Esophagus muscularis mucosa (tissue), 4 donors: ENCODE data around the gene MPIG6B. TPM values are rescaled to one million over a fixed set of nuclear protein-coding genes. Genes with fewer than 3 reads are reported as not detected.

Source experiments
- DNase-seq: peaks from one replicate; pipeline ENCODE4 v3.0.0-alpha.2; 2017; ENCODE audit errors: extremely low spot score
- H3K27ac ChIP-seq, 4 donors: fragments of 200-600 bp; sonication (generic); replicated peaks in 1 of 4; 1 replicate in 3 of 4; 2 replicates in 1 of 4; pipeline ENCODE4 v1.5.1; 2016 to 2019; ENCODE audit warnings: mild to moderate bottlenecking in 1 of 4
- H3K27me3 ChIP-seq, 4 donors: fragments of 200-600 bp; sonication (generic); one replicate each; pipeline versions ENCODE4 v1.5.1 to v1.6.0; 2016 to 2019
- H3K36me3 ChIP-seq, 4 donors: fragments of 200-600 bp; sonication (generic); one replicate each; pipeline ENCODE4 v1.5.1; 2016 to 2019
- H3K4me1 ChIP-seq, 4 donors: fragments of 200-600 bp; sonication (generic); one replicate each; pipeline ENCODE4 v1.5.1; 2016 to 2019
- H3K4me3 ChIP-seq, 4 donors: fragments of 200-600 bp; sonication (generic); 1 replicate in 2 of 4; 2 replicates in 2 of 4; pipeline ENCODE4 v1.5.1; 2016 to 2019; ENCODE audit warnings: mild to moderate bottlenecking in 4 of 4, moderate library complexity in 1 of 4
- H3K9me3 ChIP-seq, 4 donors: fragments of 200-600 bp; sonication (generic); 1 replicate in 3 of 4; 2 replicates in 1 of 4; pipeline ENCODE4 v1.5.1; 2016 to 2019
- CTCF ChIP-seq, 3 experiments: fragments of 200-600 bp in 2 of 3; fragments of 450-650 bp in 1 of 3; sonication (generic) in 2 of 3; IDR thresholded peaks; one replicate each; pipeline ENCODE4 v1.5.1; 2017 to 2019; ENCODE audit warnings: antibody characterized with exemption in 3 of 3, mild to moderate bottlenecking in 2 of 3, moderate library complexity in 1 of 3
- EP300 ChIP-seq: sonication (generic); formaldehyde crosslinking; IDR thresholded peaks from one replicate; pipeline ENCODE4 v1.6.1; 2017; ENCODE audit warnings: antibody characterized with exemption
- POLR2A ChIP-seq: fragments of 450-650 bp; IDR thresholded peaks from one replicate; pipeline ENCODE4 v1.6.1; 2017; ENCODE audit warnings: antibody characterized with exemption, moderate library complexity, mild to moderate bottlenecking, low read depth
- POLR2AphosphoS5 ChIP-seq, 2 donors: sonication (generic); formaldehyde crosslinking; IDR thresholded peaks; one replicate each; pipeline ENCODE4 v1.6.1; 2017; ENCODE audit warnings: antibody characterized with exemption in 2 of 2
- WGBS: methylation state at CpG from one replicate; pipeline ENCODE4 v1.1.5; 2018; 5-methylcytosine and 5-hydroxymethylcytosine counted together
- intact Hi-C: fragments of 100-400 bp; cut with DNase I; formaldehyde crosslinking; loops from one replicate; pipeline ENCODE4 v1.15.1; 2023
- total RNA-seq, 4 donors: library from RNA; depleted of rRNA; stranded (reverse); fragments of >200 nt; gene quantifications; one replicate each; pipeline versions ENCODE4 v1.1.0 to v1.2.1, GENCODE V29; 2016

The MPIG6B gene, protein sequence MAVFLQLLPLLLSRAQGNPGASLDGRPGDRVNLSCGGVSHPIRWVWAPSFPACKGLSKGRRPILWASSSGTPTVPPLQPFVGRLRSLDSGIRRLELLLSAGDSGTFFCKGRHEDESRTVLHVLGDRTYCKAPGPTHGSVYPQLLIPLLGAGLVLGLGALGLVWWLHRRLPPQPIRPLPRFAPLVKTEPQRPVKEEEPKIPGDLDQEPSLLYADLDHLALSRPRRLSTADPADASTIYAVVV
- total RNA-seq, result not detected

DNA sequence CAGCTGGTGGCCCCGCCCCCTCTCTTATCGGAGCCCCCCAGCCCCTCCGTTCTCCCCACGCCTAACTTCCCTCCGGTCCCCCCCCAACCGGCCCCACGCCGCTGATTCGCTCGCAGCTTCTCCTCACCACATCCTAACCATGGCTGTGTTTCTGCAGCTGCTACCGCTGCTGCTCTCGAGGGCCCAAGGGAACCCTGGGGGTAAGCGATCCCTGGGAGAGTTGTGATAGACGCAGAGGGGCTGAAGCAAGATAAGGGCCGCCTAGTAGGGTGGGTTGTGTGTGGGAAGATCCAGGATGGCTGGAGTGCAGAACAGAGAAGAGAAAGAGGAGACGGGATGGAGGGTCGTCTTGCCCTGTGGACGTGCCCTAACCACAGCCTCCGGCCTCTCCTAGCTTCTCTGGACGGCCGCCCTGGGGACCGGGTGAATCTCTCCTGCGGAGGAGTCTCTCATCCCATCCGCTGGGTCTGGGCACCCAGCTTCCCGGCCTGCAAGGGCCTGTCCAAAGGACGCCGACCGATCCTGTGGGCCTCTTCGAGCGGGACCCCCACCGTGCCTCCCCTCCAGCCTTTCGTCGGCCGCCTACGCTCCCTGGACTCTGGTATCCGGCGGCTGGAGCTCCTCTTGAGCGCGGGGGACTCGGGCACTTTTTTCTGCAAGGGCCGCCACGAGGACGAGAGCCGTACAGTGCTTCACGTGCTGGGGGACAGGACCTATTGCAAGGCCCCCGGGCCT lies at the start of gene MPIG6B:
Gene MPIG6B (plus strand): TSS at position 129 of the 735 bp plus-strand sequence. CDS start 11 bp downstream, at position 140.
- TF ChIP-seq EP300, result no peak
- no peak for TF ChIP-seq POLR2AphosphoS5 (IDR thresholded peaks at IDR 0.05)
- TF ChIP-seq CTCF (IDR thresholded peaks at IDR 0.05), result no peak
- TF ChIP-seq POLR2A, result no peak
- H3K4me3 ChIP-seq, result no peak within 1 kb of the TSS

DNA sequence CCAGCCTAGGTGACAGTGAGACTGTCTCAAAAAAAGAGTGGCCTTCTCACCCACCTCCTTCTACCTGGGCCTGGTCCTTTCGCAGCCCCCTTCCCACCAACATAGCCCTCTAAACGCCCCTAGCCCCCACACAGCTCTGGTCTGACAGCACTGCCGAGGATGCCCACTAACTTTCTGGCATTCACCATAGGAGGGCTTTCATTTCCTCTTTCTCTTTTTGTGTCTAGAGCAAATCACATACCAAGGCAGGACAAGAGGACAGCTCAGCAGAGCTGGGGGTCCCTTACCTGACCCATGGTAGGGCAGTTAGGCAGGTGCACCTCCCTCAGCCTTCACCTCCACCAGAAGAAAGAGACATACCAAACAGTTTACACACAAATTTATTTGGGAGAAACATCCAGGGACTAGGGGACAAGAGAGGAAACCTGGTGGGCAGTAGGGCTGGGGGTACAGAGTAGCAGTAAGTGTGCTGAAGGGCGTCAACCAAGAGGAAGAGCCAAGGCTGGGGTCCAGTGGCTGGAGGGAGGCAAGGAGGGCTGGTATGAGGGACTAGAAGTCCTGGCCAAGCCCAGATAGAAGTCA lies 46.8 kb upstream of the MPIG6B start:
- peaks cover 12 to 16% (median 14%) of the 10 kb centered on the region in 4 donors for H3K4me1 ChIP-seq
- intact Hi-C loops, result no loop called here
- WGBS, result 77% methylated on average over 4 of the region's 4 CpGs
- H3K27me3 ChIP-seq, result no peaks in the 10 kb centered on the region
- TF ChIP-seq CTCF (IDR thresholded peaks at IDR 0.05) (no peak), POLR2AphosphoS5 (IDR thresholded peaks at IDR 0.05) (no peak), EP300 (no peak), POLR2A (no peak)
- no peak overlapping the region for H3K27ac ChIP-seq
- no peaks in the 10 kb centered on the region for H3K9me3 ChIP-seq
- H3K4me3 ChIP-seq, result no peak overlapping the region
- H3K36me3 ChIP-seq, result peaks cover 10 to 28% (median 26%) of the 10 kb centered on the region in 4 donors
- no peak for DNase-seq

More for the DNA sequence above, at the start of gene MPIG6B:
- Histone ChIP-seq H3K27me3 (no peaks in the 10 kb centered on the region), H3K9me3 (no peaks in the 10 kb centered on the region), H3K4me1 (peaks cover 6 to 19% (median 17%) of the 10 kb centered on the region in 4 donors), H3K36me3 (peaks cover 17 to 39% (median 26%) of the 10 kb centered on the region in 4 donors), H3K27ac (no peak within 1 kb of the TSS)
- DNase-seq, result no peak
- 78% methylated on average over 46 of the region's 46 CpGs for WGBS
- intact Hi-C loops, result no loop called here

DNA sequence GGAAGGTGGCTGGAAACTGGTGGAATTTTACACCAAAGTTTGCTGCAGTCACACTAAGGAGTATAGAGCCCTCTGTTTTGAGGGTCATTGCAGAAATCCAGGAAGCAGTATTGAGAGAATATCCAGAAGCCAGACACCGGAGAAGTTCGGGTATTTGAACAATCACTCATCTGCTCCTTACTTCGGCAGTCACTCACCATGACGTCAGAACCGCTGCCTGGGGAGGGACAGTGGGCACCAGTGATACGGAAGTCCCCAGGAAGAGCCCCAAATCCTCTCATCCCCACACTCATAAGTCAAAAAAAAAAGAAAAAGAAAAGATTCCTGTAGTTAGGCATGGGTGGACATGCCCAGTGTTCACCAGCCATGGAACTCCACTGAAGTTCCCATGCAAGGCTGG lies 46.3 kb upstream of the MPIG6B start:
- TF ChIP-seq CTCF (IDR thresholded peaks at IDR 0.05) (no peak), POLR2AphosphoS5 (IDR thresholded peaks at IDR 0.05) (no peak)

DNA sequence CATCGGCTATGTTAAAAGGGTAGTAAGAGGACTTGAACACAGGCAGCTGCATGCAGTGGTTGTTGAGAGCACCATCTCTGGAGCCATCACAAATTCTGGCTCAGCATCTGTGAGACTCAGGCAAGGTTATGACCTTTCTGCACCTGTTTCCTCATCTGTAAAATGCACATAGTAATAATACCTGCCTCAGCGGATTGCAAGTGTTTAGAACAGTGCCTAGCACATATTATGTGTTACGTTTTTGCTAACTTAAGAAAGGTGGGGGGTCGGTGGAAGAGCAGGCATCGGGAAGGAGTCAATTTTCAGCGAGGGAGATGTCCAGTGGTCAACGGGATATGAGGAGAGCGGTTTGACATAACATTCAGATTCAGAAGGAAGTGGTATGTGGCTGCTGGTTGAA lies 45.2 kb upstream of the MPIG6B start:
- Histone ChIP-seq H3K4me1 (peaks cover 12 to 27% (median 22%) of the 10 kb centered on the region in 4 donors), H3K27me3 (no peaks in the 10 kb centered on the region), H3K4me3 (no peak overlapping the region), H3K9me3 (no peaks in the 10 kb centered on the region), H3K27ac (no peak overlapping the region), H3K36me3 (peaks cover 0 to 13% (median 11%) of the 10 kb centered on the region in 4 donors)
- no peak for DNase-seq
- WGBS, result 78% methylated on average over 8 of the region's 8 CpGs
- intact Hi-C loops, result no loop called here
- TF ChIP-seq CTCF (IDR thresholded peaks at IDR 0.05) (no peak), EP300 (no peak), POLR2A (no peak), POLR2AphosphoS5 (IDR thresholded peaks at IDR 0.05) (no peak)

More for the DNA sequence above, 46.3 kb upstream of the MPIG6B start:
- Histone ChIP-seq H3K9me3 (no peaks in the 10 kb centered on the region), H3K4me1 (peaks cover 12 to 21% (median 19%) of the 10 kb centered on the region in 4 donors), H3K27ac (no peak overlapping the region), H3K36me3 (peaks cover 5 to 23% (median 21%) of the 10 kb centered on the region in 4 donors), H3K27me3 (no peaks in the 10 kb centered on the region), H3K4me3 (no peak overlapping the region)
- WGBS, result 64% methylated on average over 6 of the region's 6 CpGs
- no peak for DNase-seq
- intact Hi-C loops, result no loop called here
